Ovary (tissue), 3 donors: ENCODE data around the gene MKNK2.

ENCODE experiments used
- CTCF ChIP-seq, 3 donors: fragments of 450-650 bp in 2 of 3; fragments of 200-600 bp in 1 of 3; IDR thresholded peaks; one replicate each; pipeline versions ENCODE4 v1.5.1 to v1.8.0; 2016 to 2022; ENCODE audit warnings: antibody characterized with exemption in 3 of 3, mild to moderate bottlenecking in 1 of 3
- EP300 ChIP-seq: sonication (generic); formaldehyde crosslinking; IDR thresholded peaks from one replicate; pipeline ENCODE4 v1.6.1; 2017; ENCODE audit warnings: antibody characterized with exemption
- POLR2A ChIP-seq: fragments of 450-650 bp; IDR thresholded peaks from one replicate; pipeline ENCODE4 v1.6.1; 2017; ENCODE audit warnings: antibody characterized with exemption, mild to moderate bottlenecking, moderate library complexity
- donor health status: DM: no; HTN: no; CAD: no.

DNA sequence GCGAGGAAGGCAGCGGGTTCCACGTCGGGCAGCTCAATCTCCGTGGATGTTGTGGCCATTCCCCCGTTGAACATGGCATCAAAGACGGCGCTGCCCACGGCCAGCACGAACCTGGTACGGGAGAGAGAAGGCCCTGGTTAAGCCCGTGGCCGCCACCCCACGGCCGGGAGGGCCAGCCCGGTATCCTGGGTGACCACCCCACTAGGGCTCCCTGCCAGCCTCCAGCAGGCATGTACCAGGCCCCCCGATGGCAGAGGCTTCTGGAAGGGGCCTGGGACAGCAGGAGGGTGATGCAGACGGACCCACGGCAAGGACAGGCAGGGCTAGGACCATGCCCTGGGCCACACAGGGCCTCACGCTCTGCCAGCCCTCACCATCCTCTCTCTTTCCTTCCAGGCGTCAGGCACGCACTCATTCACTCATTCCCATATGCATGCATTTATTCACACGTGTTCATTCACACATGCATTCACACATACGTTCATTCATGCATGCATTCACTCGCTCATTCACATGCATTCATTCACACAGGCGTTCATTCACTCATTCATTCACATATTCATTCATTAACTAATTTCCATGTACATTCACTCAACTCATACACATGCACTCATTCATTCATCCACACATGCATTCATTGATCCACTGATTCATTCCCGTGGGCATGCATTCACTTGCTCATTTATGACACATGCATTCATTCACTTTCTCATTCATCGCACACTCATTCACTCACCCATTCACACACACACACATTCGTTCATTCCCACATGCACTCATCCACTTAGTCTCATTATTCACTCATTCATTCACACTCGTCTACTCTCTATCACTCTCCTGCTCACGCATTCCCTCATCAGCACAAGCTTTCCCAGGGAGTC lies 53.5 kb downstream of the MKNK2 start:
- TF ChIP-seq CTCF (IDR thresholded peaks at IDR 0.05) (no peak), POLR2A (no peak), EP300 (no peak)
